Measurements from ENCODE around the gene APOC4.
"Not testable (repeated sequence)": the region's sequence is repeated elsewhere in the genome, so short reads cannot be mapped to it uniquely, and the experiment has no call there.

Gene APOC4

DNA sequence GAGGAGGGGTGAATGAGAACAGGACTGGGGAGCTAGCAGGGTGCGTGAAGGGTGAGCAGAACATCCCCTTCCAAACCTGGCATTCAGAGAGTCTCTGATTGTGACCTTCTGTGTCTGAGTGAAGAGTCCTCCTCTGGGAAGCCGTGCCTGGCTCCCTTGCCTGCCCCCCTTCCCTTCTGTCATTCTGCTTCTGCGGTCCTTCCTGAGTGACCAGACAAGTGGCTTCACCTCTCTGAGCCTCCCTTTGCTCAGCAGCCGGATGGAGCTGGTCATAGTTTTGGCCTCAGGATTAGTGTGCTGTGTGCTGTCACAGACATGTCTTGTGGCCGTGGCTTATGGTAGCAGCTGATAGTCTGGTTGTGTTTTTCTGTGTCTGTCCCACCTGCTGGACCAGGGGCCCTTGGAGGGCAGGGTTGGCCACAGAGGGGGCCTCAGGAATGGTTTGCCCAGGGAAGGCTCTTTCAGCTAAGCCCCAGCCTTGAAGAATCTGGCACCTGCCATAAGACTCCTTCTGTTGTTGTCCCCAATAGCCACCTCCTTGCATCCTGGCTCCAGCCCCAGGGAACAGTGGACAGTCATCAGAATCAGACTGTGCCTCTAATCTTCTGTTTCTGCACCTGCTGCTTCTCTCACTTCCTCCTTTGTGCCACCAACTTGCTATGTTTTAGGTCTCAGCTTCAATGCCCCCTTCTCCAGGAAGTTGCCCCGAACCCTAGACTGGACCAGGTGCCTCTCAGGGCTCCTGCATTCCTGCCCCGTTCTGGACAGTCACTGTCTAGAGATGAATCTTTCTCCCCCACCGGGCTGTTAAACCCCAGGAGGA is 19.1 kb downstream of the APOC4 start:
- DNase-seq = no peak

DNA sequence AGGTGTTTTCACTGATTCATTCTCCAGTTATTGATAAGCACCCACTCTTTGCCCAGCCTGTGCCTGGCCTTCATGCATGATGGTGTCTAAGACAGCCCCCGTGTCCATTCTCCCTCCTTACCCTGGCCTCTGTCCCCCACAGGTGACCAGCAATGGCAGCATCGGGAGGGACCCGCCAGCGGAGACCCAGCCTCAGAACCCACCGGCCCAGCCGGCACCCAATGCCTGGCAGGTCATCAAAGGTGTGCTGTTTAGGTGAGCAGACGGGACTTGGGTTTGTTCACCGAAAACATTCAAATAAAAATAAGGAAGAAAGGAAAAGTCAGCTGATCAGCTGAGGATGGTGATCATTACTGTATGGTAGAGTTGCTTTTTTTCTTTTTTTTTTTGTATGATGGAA is 19.8 kb downstream of the APOC4 start:
- no peak for DNase-seq

DNA sequence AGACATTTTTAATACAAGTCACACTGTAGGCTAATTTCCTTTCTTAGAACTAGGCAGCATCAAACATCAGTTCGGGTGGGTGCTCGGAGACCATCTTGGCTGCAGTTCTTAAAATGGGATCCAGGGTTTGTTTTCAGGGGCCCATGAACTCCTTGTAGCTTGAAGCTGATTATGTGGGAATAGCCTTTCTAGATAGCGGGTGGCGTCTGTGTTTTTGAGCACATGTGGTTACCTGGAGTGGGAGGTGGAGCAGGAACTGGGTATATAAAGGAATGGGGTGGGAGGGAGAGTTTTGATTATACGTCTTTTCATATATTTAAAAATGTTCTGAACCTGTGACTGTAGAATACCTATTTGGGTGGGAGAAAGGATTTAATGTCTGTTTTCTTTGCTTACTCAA is 26.1 kb downstream of the APOC4 start:
- no peak for DNase-seq

DNA sequence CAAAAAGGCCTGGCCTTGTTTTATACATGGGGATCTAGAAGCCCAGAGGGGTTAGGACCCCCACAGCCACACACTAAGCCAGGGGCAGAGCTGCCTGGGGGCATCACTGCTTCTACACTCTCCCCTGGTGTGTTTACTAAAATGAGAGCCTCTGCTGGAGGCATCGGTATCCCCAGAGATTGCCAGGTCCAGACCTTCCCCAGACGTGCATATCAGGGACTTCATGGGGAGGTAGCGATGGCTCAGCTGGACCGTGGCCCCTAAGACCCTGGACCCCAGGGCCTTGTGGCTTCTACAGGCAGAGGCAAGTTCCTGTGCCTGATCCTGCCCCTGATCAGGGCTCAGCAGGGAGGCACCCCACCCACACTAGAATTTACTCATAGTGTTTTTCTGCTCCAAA is 26.6 kb downstream of the APOC4 start:
- DNase-seq = no peak

DNA sequence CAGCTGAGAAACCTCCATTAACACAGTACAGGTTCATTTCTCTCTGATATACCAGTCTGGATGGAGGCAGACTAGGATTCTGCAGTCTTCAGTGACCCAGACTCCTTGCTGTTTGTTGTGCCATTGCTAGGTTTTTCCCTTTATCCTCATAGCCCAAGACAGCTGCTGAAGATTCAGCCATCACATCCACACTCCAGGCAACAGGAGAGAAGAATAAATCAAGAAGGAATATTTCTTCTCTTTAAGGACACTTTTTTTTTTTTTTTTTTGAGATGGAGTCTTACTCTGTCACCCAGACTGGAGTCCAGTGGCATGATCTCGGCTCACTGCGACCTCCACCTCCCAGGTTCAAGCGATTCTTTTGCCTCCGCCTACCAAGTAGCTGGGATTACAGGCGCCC is 27.4 kb downstream of the APOC4 start:
- DNase-seq = no peak

DNA sequence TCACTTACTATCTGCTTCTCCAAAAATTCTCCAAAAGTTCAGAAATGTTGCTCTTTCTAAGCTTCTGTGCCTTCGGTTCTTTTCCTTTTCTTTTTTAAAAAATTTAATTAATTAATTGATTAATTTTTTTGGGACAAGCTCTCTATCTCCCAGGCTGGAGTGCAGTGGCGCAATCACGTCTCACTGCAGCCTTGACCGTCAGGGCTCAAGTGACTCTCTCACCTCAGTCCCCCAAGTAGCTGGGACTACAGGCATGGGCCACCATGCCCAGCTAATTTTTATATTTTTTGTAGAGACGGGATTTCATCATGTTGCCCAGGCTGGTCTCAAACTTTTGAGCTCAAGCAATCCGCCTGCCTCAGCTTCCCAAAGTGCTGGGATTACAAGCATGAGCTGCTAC is 29.4 kb downstream of the APOC4 start:
- DNase-seq = not testable (repeated sequence)

DNA sequence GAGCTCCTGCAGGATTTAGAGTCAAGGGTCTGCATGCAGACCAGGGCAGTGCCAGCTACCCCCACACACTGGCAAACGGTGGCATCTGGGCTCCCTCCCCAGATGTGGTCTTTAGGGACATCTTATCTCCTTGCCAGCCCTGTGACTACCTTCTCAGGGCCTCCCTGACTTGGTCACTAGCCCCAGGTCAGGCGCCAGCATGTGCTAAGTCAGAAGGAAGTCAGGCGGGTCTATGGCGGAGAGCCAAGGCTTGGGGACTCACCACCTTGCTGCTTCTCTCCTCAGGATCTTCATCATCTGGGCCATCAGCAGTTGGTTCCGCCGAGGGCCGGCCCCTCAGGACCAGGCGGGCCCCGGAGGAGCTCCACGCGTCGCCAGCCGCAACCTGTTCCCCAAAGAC is 30.8 kb downstream of the APOC4 start:
- DNase-seq = no peak

DNA sequence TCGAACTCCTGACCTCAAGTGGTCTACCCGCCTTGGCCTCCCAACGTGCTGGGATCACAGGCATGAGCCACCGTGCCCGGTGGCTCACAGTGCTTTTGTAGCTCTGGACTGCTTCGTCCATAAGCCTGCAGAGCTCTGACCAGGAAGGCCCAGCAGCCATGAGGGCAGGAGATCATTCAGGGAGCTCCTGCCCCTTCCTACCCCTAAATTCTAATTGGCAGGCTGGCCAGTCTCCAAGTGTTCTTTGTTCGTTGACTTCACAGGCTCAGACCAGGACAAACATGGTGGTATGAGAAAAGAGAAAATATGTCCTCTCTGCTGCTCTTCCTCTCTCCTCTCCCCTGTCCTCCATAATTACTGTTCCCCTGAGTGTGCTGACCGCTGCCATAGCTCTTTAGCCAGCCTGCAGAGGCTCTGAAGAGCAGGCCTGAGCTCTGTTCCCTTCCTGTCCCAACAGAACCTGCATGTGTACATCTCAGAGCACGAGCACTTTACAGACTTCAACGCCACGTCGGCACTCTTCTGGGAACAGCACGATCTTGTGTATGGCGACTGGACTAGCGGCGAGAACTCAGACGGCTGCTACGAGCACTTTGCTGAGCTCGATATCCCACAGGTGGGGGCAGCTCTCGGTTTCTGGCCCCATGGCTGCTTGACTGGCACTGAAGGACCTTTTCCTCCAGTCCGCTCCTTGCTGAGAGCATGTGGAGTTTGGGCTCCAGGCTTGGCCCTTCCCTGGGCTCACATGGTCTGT is 32.1 kb downstream of the APOC4 start:
- DNase-seq = no peak

DNA sequence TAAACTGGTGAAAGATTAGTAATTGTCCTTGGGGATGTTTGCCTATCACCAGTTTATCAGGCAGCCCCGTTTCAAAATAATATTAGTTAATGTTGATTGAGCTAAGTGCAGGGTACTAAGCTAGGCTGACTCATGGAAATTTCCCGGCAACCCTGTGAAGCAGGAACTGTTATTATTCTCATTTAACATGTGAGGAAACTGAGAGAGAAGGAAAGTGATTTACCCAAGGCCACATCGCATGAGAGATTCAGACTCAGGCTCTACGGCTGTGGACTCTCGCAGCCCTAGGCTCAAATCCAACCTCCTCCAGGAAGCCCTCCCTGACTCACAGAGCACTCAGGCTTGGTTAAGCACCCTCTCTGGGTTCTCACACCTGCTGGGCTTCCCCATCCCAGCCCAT is 32.8 kb downstream of the APOC4 start:
- no peak for DNase-seq

DNA sequence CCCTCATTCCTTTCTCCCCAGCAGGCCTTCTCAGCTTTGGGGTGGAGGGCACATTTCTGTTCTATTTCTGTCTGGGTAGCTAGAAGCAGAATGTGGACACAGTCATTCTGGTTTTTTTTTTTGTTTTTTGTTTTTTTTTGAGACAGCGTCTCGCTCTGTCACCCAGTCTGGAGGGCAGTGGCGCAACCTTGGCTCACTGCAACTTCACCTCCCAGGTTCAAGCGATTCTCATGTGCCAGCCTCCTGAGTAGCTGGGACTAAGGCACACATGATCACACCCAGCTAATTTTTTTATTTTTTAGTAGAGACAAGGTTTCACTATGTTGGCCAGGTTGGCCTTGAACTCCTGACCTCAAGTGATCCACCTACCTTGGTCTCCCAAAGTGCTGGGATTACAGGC is 33.4 kb downstream of the APOC4 start:
- no peak for DNase-seq

DNA sequence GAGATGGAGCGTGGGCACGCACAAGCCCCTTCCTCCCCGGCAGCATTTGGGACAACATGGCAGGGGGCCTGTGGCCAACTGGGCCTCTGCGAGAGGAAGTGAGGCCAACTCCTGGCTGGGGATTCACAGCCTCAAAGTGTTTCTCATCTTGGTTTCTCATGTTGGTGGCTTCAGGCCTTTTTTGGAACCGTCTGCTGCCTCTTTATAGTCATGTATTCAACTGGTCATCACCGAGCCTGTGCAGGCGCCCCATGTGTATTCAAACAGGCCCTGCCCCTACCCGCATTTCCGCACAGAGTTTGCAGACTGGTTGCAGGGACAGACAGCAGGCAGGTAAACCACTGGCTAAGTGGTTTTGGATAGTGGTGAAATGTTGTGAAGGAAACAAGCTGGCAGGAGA is 42.0 kb downstream of the APOC4 start:
- DNase-seq = no peak

DNA sequence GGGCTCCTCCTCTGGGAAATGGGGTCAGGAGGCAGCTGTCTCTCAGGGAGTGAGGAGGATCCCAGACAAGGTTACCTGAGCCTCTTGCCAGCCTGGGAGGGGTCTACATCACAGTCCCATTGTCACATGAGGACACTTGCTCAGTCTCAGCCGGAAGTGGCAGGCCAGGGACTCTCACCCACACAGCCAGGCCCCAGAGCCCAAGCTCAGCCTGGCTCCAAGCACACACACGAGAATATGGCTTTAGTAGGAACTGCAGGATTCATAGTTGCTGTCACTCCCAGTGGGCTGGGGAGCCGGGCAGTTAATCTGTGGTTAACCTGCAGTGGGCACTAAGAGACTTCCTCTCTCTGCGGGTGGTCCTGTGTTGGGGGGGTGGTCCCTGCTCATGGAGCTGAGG is 43.4 kb downstream of the APOC4 start:
- no peak for DNase-seq

DNA sequence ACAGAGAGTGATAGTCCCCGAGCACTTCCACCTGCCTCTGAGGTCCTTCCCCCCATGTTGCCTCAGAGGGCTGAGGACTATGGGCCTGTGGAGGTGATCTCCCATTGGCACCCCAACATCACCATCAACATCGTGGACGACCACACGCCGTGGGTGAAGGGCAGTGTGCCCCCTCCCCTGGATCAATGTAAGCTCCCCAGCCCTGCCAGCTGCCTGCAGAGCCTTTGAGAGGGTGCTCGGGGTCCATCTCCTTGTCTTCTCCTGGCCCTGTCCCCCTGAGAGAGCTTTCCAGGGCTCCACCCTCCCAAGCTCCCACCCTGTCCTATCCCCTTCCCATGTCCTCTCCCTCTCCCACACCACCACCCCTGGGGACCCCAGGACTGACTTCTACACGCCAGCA is 44.4 kb downstream of the APOC4 start:
- no peak for DNase-seq

DNA sequence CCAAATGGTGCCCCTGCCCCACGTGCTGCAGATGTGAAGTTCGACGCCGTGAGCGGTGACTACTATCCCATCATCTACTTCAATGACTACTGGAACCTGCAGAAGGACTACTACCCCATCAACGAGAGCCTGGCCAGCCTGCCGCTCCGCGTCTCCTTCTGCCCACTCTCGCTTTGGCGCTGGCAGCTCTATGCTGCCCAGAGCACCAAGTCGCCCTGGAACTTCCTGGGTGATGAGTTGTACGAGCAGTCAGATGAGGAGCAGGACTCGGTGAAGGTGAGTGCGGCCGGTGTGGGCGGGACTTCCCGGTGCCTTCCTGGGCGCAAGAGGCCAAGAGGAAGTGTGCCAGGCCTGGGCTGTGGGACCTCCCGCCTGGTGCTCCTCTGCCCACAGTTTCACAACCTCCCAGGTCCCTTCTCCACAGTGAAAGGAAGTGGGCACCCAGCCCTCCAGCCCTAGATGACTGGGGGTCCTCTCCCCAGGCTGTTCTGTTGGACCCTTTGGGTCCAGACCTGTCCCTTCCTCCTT is 45.2 kb downstream of the APOC4 start:
- DNase-seq = no peak

DNA sequence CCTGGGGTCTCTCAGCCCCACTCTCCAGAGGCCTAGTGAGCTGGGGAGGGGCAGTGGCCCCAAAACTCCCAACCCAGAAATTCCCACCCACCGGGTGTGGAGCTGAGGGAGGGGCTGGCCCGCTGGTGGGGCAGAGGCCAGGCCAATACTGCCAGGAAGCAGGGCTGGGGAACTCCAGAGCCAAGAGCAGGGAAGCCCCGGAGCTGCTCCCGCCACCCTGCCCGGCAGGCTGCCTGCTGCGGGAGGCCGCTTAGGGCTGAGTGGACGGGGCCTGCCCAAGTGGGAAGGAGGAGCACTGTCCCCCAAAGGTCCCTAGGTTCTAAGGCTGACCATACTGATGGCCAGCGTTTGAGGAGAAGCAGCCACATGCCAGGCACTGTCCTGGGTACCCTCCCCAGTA is 46.2 kb downstream of the APOC4 start:
- DNase-seq = no peak

DNA sequence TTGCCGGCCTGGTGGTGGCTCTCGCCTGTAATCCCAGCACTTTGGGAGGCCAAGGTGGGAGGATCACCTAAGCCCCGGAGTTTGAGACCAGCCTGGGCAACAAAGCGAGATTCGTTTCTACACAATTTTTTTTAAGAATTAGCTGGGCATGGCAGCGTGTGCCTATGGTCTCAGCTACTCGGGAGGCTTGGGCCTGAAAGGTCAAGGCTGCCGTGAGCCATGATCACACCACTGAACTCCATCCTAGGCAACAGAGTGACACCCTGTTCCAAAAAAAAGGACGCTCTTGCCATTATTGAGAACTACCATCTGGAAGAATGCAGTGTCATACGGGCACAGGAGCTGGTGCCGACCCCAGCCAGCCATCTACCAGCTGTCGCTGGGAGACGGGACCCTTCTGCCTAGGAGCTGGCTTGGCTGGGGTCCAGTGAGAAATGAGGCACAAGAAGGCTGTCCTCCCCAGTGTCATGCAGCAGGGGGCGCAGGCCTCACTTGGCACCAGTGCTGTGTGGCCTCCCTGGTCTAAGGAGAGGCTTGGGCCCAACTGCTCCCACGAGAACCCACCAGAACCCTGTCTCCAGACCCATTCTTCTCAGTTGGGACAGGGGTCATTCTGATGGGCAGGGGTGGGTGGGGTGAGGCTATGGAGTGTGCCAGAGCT is 47.0 kb downstream of the APOC4 start:
- DNase-seq = peak; percentile 61

DNA sequence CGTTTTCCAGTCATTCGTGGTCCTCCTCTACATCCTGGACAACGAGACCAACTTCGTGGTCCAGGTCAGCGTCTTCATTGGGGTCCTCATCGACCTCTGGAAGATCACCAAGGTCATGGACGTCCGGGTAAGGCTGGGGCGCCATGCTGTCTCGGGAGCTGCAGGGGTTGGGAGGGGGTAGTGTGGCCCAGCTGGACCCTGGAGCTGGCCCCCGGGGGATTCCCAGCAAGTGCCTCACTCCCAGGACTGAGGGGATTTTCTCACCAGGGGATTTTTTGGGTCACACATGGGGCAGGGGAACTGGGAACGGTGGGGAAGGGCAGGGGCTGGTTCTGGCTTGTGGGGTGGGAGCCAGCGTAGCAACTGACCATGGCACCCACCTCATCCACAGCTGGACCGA is 48.4 kb downstream of the APOC4 start:
- no peak for DNase-seq

DNA sequence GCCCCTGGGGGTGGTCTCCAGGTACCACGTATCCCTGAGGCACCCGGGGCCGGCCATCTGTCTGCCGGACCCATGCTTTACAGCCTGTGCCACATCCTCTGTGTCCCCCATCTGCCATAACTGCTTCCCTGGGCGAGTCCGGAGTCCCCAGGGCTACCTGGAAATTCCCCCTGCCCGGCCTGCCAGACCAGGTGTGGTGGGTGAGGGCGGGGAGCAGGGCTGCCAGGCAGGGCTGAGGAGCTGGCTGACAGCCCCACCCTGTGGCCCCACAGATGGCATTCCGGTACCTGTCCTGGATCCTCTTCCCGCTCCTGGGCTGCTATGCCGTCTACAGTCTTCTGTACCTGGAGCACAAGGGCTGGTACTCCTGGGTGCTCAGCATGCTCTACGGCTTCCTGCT is 48.9 kb downstream of the APOC4 start:
- no peak for DNase-seq

DNA sequence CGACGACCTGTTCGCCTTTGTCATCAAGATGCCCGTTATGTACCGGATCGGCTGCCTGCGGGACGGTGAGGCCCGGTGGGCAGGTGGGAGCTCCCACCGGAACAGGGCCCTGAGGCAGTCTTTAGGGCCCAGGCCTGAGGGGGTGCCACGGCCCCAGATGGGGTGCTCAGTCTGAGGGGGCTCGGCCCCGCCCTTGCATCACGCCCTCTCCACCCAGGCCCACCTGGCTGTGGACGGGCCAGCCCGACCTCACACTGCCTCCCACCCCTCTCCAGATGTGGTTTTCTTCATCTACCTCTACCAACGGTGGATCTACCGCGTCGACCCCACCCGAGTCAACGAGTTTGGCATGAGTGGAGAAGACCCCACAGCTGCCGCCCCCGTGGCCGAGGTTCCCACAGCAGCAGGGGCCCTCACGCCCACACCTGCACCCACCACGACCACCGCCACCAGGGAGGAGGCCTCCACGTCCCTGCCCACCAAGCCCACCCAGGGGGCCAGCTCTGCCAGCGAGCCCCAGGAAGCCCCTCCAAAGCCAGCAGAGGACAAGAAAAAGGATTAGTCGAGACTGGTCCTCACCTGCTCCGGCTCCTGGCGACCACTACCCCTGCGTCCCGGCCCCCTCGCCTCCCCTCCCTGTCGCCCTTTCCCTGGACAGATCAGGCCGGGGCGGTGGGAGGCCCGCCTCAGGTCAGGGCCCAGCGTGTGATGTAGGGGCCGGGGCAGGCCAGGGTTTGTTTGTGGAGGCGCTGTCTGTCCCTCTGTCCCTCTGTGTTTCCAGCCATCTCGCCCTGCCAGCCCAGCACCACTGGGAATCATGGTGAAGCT is 50.5 kb downstream of the APOC4 start:
- DNase-seq = no peak

DNA sequence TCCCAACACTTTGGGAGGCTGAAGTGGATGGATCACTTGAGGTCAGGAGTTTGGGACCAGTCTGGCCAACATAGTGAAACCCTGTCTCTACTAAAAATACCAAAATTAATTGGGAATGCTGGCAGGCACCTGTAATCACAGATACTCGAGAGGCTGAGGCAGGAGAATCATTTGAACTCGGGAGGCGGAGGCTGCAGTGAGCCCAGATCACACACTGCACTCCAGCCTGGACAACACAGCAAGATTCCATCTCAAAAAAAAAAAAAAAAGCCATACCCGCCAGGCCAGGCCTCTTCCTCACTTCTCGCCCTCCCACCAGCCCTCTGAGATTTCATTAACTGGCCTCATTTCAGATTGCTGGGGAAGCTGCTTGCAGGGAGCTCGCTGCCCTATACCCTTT is 51.5 kb downstream of the APOC4 start:
- DNase-seq = no peak

DNA sequence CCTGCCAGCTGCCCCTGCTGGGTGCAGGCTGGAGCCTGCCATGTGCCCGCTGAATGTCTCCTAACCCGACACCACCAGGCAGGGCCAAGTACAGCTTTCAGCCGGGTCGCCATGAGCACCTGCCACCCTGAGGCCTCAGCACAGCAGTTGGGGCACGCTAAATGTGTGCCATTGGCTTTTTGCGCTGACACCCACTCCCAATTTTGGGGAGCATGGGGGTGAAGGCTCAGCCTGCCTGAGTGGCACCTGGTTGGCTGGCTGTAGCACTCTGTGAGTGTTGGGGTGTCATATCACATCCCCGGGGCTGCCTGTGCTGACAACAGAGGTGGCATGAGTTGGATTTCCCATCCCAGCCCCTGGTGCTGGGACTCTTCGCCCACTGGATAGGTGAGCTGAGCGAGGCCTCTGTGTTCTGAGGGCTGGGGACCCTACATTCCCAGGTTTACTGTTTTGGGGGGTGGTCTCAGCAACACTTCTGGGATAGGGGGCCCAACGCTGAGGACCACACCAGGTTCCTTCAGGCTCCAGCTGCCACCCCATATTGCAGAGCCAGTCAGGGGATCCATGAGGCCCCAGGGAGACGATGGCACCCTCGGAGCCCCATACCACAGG is 52.0 kb downstream of the APOC4 start:
- no peak for DNase-seq

Data from stimulated activated CD4-positive, alpha-beta T cell treated with anti-CD3 and anti-CD28 coated beads, Interleukin-12 subunit alpha, Interleukin-12 subunit beta, amount 100 ng/mL, for 4 hours (primary cell).